Measurements from ENCODE around the gene PGAP6.

Gene PGAP6

GRCh38 chr16:322476-323143 lies 59.2 kb downstream of the PGAP6 start:
- no peaks in the 10 kb centered on the region for H3K9me3 ChIP-seq (ENCODE audit: control extremely low read depth in 1 of 5, control insufficient read depth in 4 of 5, insufficient read depth in 2 of 5, low read depth in 1 of 5, low read length in 4 of 5)

GRCh38 chr16:321532-321931 lies 60.2 kb downstream of the PGAP6 start:
- Histone ChIP-seq H3K4me3 (ENCODE audit: control insufficient read depth in 1 of 7, extremely low read depth in 1 of 7, insufficient read depth in 4 of 7, low read depth in 2 of 7, low read length in 6 of 7) (no peak overlapping the region), H3K36me3 (ENCODE audit: control insufficient read depth in 4 of 4, insufficient read depth in 4 of 4, low read length in 3 of 4) (peaks cover 0 to 30% (median 20%) of the 10 kb centered on the region in 4 experiments), H3K9me3 (ENCODE audit: control extremely low read depth in 1 of 5, control insufficient read depth in 4 of 5, insufficient read depth in 2 of 5, low read depth in 1 of 5, low read length in 4 of 5) (no peaks in the 10 kb centered on the region), H3K27me3 (replicated peaks in 2 of 5; ENCODE audit: control insufficient read depth in 4 of 5, insufficient read depth in 5 of 5, low read length in 4 of 5) (no peaks in the 10 kb centered on the region), H3K4me1 (ENCODE audit: control extremely low read depth in 1 of 4, control insufficient read depth in 4 of 4, insufficient read depth in 4 of 4, low read length in 3 of 4) (peaks cover 1 to 29% (median 25%) of the 10 kb centered on the region in 4 experiments), H3K27ac (ENCODE audit: insufficient read depth in 1 of 2, low read depth in 1 of 2, low read length in 2 of 2, poor library complexity in 1 of 2, severe bottlenecking in 2 of 2) (peak overlapping the region in 1 of 2 experiments; percentile 16)
- WGBS (ENCODE audit: insufficient coverage), result 95% methylated on average over 7 of the region's 9 CpGs
- ChIA-PET CTCF (interaction anchor here (1.1 to 1.8 kb wide), 3 partner anchors 15 to 29 kb away, joined by 3 to 4 read pairs (median 3); no protein-coding TSS in a partner anchor), POLR2A (no interaction called here)
- no peak for DNase-seq

More at GRCh38 chr16:322476-323143, 59.2 kb downstream of the PGAP6 start:
- WGBS (ENCODE audit: insufficient coverage), result 96% methylated on average over 7 of the region's 13 CpGs
- no peaks in the 10 kb centered on the region for H3K27me3 ChIP-seq (replicated peaks in 2 of 5; ENCODE audit: control insufficient read depth in 4 of 5, insufficient read depth in 5 of 5, low read length in 4 of 5)
- peaks cover 0 to 25% (median 12%) of the 10 kb centered on the region in 4 experiments for H3K36me3 ChIP-seq (ENCODE audit: control insufficient read depth in 4 of 4, insufficient read depth in 4 of 4, low read length in 3 of 4)
- DNase-seq, result no peak
- H3K27ac ChIP-seq (ENCODE audit: insufficient read depth in 1 of 2, low read depth in 1 of 2, low read length in 2 of 2, poor library complexity in 1 of 2, severe bottlenecking in 2 of 2), result no peak overlapping the region
- POLR2A ChIA-PET, result interaction anchor here (0.6 kb wide), 1 partner anchor 216 kb away, joined by 4 read pairs; no protein-coding TSS in a partner anchor
- CTCF ChIA-PET, result interaction anchor here (1.8 kb wide), 1 partner anchor 16 kb away, joined by 4 read pairs; no protein-coding TSS in a partner anchor
- H3K4me1 ChIP-seq (ENCODE audit: control extremely low read depth in 1 of 4, control insufficient read depth in 4 of 4, insufficient read depth in 4 of 4, low read length in 3 of 4), result peaks cover 1 to 36% (median 30%) of the 10 kb centered on the region in 4 experiments
- no peak overlapping the region for H3K4me3 ChIP-seq (ENCODE audit: control insufficient read depth in 1 of 7, extremely low read depth in 1 of 7, insufficient read depth in 4 of 7, low read depth in 2 of 7, low read length in 6 of 7)
